HEK293 (cell line): ENCODE results near the gene ZNF260.

Source experiments
- CTCF ChIA-PET: fragments of 350-600 bp; formaldehyde crosslinking; extraction: SDS; loops from one replicate; lab custom pipeline; 2021; ENCODE audit warnings: antibody characterized with exemption; lab: Yijun Ruan, JAX
- POLR2A ChIA-PET: fragments of 300-600 bp; formaldehyde crosslinking; extraction: SDS; loops from one replicate; lab custom pipeline; 2020; ENCODE audit warnings: antibody characterized with exemption, inconsistent platforms; lab: Yijun Ruan, JAX
- H3K27ac ChIP-seq: fragments of 200-500 bp; sonication (Bioruptor generic); 2 replicates; pipeline ENCODE4 v1.5.1; 2014; ENCODE audit warnings: low read depth, low read length, control low read depth, inconsistent platforms; ENCODE audit errors: extremely low read depth
- H3K36me3 ChIP-seq, 2 experiments: fragments of 200-500 bp in 1 of 2; sonication (Bioruptor generic) in 1 of 2; 1 replicate in 1 of 2; 2 replicates in 1 of 2; pipeline ENCODE4 v1.5.1; 2014 to 2017; ENCODE audit warnings: inconsistent platforms in 2 of 2, low read length in 2 of 2; ENCODE audit not compliant: control insufficient read depth in 2 of 2, insufficient read depth in 1 of 2
- H3K4me1 ChIP-seq: fragments of 200-500 bp; sonication (Bioruptor generic); 2 replicates; pipeline ENCODE4 v1.5.1; 2014; ENCODE audit warnings: mild to moderate bottlenecking, low read length, inconsistent platforms; ENCODE audit not compliant: control insufficient read depth, insufficient read depth
- H3K4me3 ChIP-seq: 2 replicates; pipeline ENCODE4 v1.5.1; 2011; ENCODE audit warnings: low read depth, mild to moderate bottlenecking, control low read depth, low read length, moderate library complexity
- H3K9me3 ChIP-seq: fragments of 200-500 bp; sonication (Bioruptor generic); 2 replicates; pipeline ENCODE4 v1.5.1; 2014; ENCODE audit warnings: low read depth, low read length, inconsistent platforms; ENCODE audit not compliant: control insufficient read depth, insufficient read depth
- GLI4 ChIP-seq: fragments of 450-650 bp; formaldehyde crosslinking; IDR thresholded peaks from 2 replicates; pipeline ENCODE4 v1.5.1; 2016; ENCODE audit warnings: missing biosample characterization, missing genetic modification characterization
- KLF17 ChIP-seq: fragments of 450-650 bp; formaldehyde crosslinking; IDR thresholded peaks from 2 replicates; pipeline ENCODE4 v1.5.1; 2016; ENCODE audit warnings: missing biosample characterization, missing genetic modification characterization
- WT1 ChIP-seq: fragments of 450-650 bp; formaldehyde crosslinking; IDR thresholded peaks from 2 replicates; pipeline ENCODE4 v1.5.1; 2016; ENCODE audit warnings: missing biosample characterization, missing genetic modification characterization
- ZBTB10 ChIP-seq: fragments of 450-650 bp; formaldehyde crosslinking; IDR thresholded peaks from 2 replicates; pipeline ENCODE4 v1.5.1; 2016; ENCODE audit warnings: missing biosample characterization, missing genetic modification characterization
- ZBTB11 ChIP-seq: fragments of 450-650 bp; formaldehyde crosslinking; conservative IDR thresholded peaks from 2 replicates; pipeline ENCODE4 v1.5.1; 2016; ENCODE audit warnings: low read depth, missing biosample characterization, missing genetic modification characterization
- ZBTB8A ChIP-seq: fragments of 450-650 bp; formaldehyde crosslinking; IDR thresholded peaks from 2 replicates; pipeline ENCODE4 v1.5.1; 2016; ENCODE audit warnings: missing biosample characterization, missing genetic modification characterization
- ZNF138 ChIP-seq: fragments of 450-650 bp; formaldehyde crosslinking; IDR thresholded peaks from 2 replicates; pipeline ENCODE4 v1.5.1; 2016; ENCODE audit warnings: missing biosample characterization, missing genetic modification characterization, borderline replicate concordance
- ZNF214 ChIP-seq: fragments of 450-650 bp; formaldehyde crosslinking; IDR thresholded peaks from 2 replicates; pipeline ENCODE4 v1.5.1; 2017; ENCODE audit warnings: missing biosample characterization, mild to moderate bottlenecking, missing genetic modification characterization, borderline replicate concordance
- ZNF24 ChIP-seq: fragments of 450-650 bp; formaldehyde crosslinking; IDR thresholded peaks from 2 replicates; pipeline ENCODE4 v1.5.1; 2016; ENCODE audit warnings: missing biosample characterization, missing genetic modification characterization
- ZNF335 ChIP-seq: fragments of 450-650 bp; formaldehyde crosslinking; conservative IDR thresholded peaks from 2 replicates; pipeline ENCODE4 v1.5.1; 2016; ENCODE audit warnings: missing biosample characterization, missing genetic modification characterization
- ZNF362 ChIP-seq: fragments of 450-650 bp; formaldehyde crosslinking; IDR thresholded peaks from 2 replicates; pipeline ENCODE4 v1.5.1; 2016; ENCODE audit warnings: missing biosample characterization, missing genetic modification characterization
- ZNF433 ChIP-seq: fragments of 450-650 bp; formaldehyde crosslinking; IDR thresholded peaks from 2 replicates; pipeline ENCODE4 v1.5.1; 2016; ENCODE audit warnings: missing biosample characterization, missing genetic modification characterization, low read depth
- ZNF488 ChIP-seq: fragments of 450-650 bp; formaldehyde crosslinking; IDR thresholded peaks from 2 replicates; pipeline ENCODE4 v1.5.1; 2016; ENCODE audit warnings: missing biosample characterization, missing genetic modification characterization
- ZNF549 ChIP-seq: fragments of 450-650 bp; IDR thresholded peaks from 2 replicates; pipeline ENCODE4 v1.5.1; 2018; ENCODE audit warnings: missing biosample characterization, missing genetic modification characterization, mild to moderate bottlenecking, inconsistent platforms, moderate library complexity
- ZNF571 ChIP-seq: fragments of 450-650 bp; formaldehyde crosslinking; IDR thresholded peaks from 2 replicates; pipeline ENCODE4 v1.5.0; 2017; ENCODE audit warnings: missing biosample characterization, missing genetic modification characterization
- ZNF621 ChIP-seq: fragments of 450-650 bp; formaldehyde crosslinking; IDR thresholded peaks from 2 replicates; pipeline ENCODE4 v1.5.1; 2017; ENCODE audit warnings: missing biosample characterization, missing genetic modification characterization
- ZNF624 ChIP-seq: fragments of 450-650 bp; formaldehyde crosslinking; IDR thresholded peaks from 2 replicates; pipeline ENCODE4 v1.5.1; 2017; ENCODE audit warnings: missing biosample characterization, missing genetic modification characterization
- ZNF629 ChIP-seq: fragments of 450-650 bp; formaldehyde crosslinking; IDR thresholded peaks from 2 replicates; pipeline ENCODE4 v1.5.1; 2017; ENCODE audit warnings: missing biosample characterization, missing genetic modification characterization
- ZNF645 ChIP-seq: fragments of 450-650 bp; formaldehyde crosslinking; IDR thresholded peaks from 2 replicates; pipeline ENCODE4; 2016; ENCODE audit warnings: missing biosample characterization, missing genetic modification characterization
- ZNF658 ChIP-seq: fragments of 450-650 bp; formaldehyde crosslinking; IDR thresholded peaks from 2 replicates; pipeline ENCODE4; 2016; ENCODE audit warnings: missing biosample characterization, missing genetic modification characterization
- ZNF791 ChIP-seq: fragments of 450-650 bp; formaldehyde crosslinking; IDR thresholded peaks from 2 replicates; pipeline ENCODE4 v1.5.1; 2016; ENCODE audit warnings: missing biosample characterization, missing genetic modification characterization
- ZNF830 ChIP-seq: fragments of 450-650 bp; IDR thresholded peaks from 2 replicates; pipeline ENCODE4 v1.5.0; 2018; ENCODE audit warnings: missing biosample characterization, missing genetic modification characterization, low read depth, mild to moderate bottlenecking, moderate library complexity

Gene ZNF260

GRCh38 chr19:36501973-36502372, 26.1 kb downstream of the ZNF260 start (continued):
- TF ChIP-seq ZBTB11 (tag by site-specific recombination) (no peak), ZNF571 (tag by site-specific recombination) (no peak), ZNF488 (no peak), ZNF335 (tag by site-specific recombination) (no peak), KLF17 (tag by site-specific recombination) (no peak), ZNF645 (tag by site-specific recombination) (no peak), ZNF629 (tag by site-specific recombination) (no peak), ZNF362 (tag by site-specific recombination) (no peak), ZNF658 (tag by site-specific recombination) (no peak), ZNF621 (tag by site-specific recombination) (no peak), ZNF791 (tag by site-specific recombination) (no peak), ZNF549 (no peak)

- Histone ChIP-seq H3K4me1 (no peaks in the 10 kb centered on the region), H3K9me3 (peaks cover 11% of the 10 kb centered on the region), H3K4me3 (no peak overlapping the region), H3K27ac (no peak overlapping the region), H3K36me3 (no peaks in the 10 kb centered on the region; a peak in 1 of 3 replicates)
- ChIA-PET CTCF (interaction anchor here (0.7 kb wide), 1 partner anchor 21 kb away, joined by 4 read pairs; no protein-coding TSS in a partner anchor), POLR2A (no interaction called here)
- TF ChIP-seq ZNF433 (tag by site-specific recombination), result no peak
- TF ChIP-seq ZNF830 (tag by site-specific recombination), result no peak
- no peak for TF ChIP-seq ZNF24 (tag by site-specific recombination)
- no peak for TF ChIP-seq ZNF624 (tag by site-specific recombination)
- TF ChIP-seq ZBTB8A (tag by site-specific recombination), result no peak
- no peak for TF ChIP-seq ZBTB10 (tag by site-specific recombination)
- no peak for TF ChIP-seq ZNF214 (tag by site-specific recombination)
- no peak for TF ChIP-seq WT1 (tag by site-specific recombination)
- TF ChIP-seq GLI4 (tag by site-specific recombination), result no peak
- TF ChIP-seq ZNF138, result no peak
These were observed 31.1 kb downstream of the ZNF260 start for GRCh38 chr19:36497001-36497400.
